Upper lobe of left lung (tissue), 6 donors: ENCODE measurements around the gene SH3GL3. TPM values are rescaled to one million over a fixed set of nuclear protein-coding genes. Genes with fewer than 3 reads are reported as not detected.

Experiments used
- ATAC-seq, 2 donors: fragments of 200-7000 bp; cut with Tn5 transposase; one replicate each; pipeline ENCODE4 v1.9.1; 2022; ENCODE audit warnings: mild to moderate bottlenecking in 2 of 2, moderate library complexity in 2 of 2; ENCODE audit not compliant: low FRiP score in 2 of 2
- DNase-seq, 2 donors: peaks; one replicate each; pipeline ENCODE4 v3.0.0-alpha.2; 2019 to 2020
- H3K27ac ChIP-seq, 4 donors: fragments of 200-600 bp; sonication (generic); one replicate each; pipeline ENCODE4 v1.5.1; 2016 to 2019
- H3K27me3 ChIP-seq, 4 donors: fragments of 200-600 bp; sonication (generic); one replicate each; pipeline ENCODE4 v1.5.1; 2017 to 2019
- H3K36me3 ChIP-seq, 4 donors: fragments of 200-600 bp; sonication (generic); one replicate each; pipeline ENCODE4 v1.5.1; 2016 to 2019
- H3K4me1 ChIP-seq, 4 donors: fragments of 200-600 bp; sonication (generic); one replicate each; pipeline ENCODE4 v1.5.1; 2018 to 2019
- H3K4me3 ChIP-seq, 4 donors: fragments of 200-600 bp; sonication (generic); one replicate each; pipeline ENCODE4 v1.5.1; 2017 to 2019; ENCODE audit warnings: mild to moderate bottlenecking in 2 of 4, moderate library complexity in 1 of 4
- H3K9me3 ChIP-seq, 4 donors: fragments of 200-600 bp; sonication (generic); one replicate each; pipeline ENCODE4 v1.5.1; 2018 to 2019
- EP300 ChIP-seq, 4 donors: sonication (generic); formaldehyde crosslinking; IDR thresholded peaks; one replicate each; pipeline ENCODE4 v1.5.1; 2017; ENCODE audit warnings: antibody characterized with exemption in 4 of 4, control low read depth in 2 of 4
- POLR2A ChIP-seq, 4 donors: fragments of 450-650 bp; IDR thresholded peaks; one replicate each; pipeline ENCODE4 v1.5.1; 2016 to 2017; ENCODE audit warnings: antibody characterized with exemption in 4 of 4, mild to moderate bottlenecking in 2 of 4
- POLR2AphosphoS5 ChIP-seq, 2 donors: sonication (generic); formaldehyde crosslinking; IDR thresholded peaks; one replicate each; pipeline ENCODE4 v1.5.1; 2017; ENCODE audit warnings: antibody characterized with exemption in 2 of 2
- WGBS, 2 donors: methylation state at CpG; one replicate each; pipeline ENCODE4 v1.1.5; 2017 to 2018; 5-methylcytosine and 5-hydroxymethylcytosine counted together
- total RNA-seq, 6 donors: library from RNA; depleted of rRNA in 4 of 6; stranded (reverse); fragments of >200 nt in 4 of 6; gene quantifications; one replicate each; pipeline versions ENCODE4 v1.1.0 to v1.2.1, GENCODE V29; 2016 to 2021
- TF ChIP-seq, protein P1 (sequence below), 6 experiments: fragments of 450-650 bp in 4 of 6; fragments of 200-600 bp in 2 of 6; sonication (generic) in 2 of 6; IDR thresholded peaks; one replicate each; pipeline ENCODE4 v1.5.1; 2016 to 2019; ENCODE audit warnings: antibody characterized with exemption in 6 of 6
- donor health status: DM: no; HTN: no; CAD: no; lungs with moderate emphysema.
- donor health status: DM: no; HTN: yes; CAD: no; lungs with severe emphysema.

The SH3GL3 gene
- total RNA-seq, 6 donors from 2014 or later = 1.8 to 5.5 (median 2.2) TPM; not detected in 1

DNA sequence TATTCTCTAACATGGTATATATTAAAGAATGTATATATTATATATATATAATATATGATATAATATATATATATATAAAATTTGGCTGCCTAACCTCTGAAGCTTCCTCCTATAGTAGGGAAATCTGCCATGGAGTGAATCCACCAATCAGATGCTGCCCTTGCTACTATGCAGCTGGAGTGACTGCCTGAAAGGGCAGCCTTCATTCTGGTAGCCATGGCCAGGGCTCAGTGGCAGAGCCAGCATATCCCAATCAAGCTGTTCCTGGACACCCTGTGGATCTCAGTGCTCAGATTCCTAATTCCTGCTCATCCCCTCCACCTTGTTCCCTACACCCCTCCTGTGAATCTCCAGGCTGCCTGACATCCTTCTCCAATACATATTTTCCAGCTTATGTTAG, 2.2 kb upstream of the SH3GL3 start:
- no peak for DNase-seq

DNA sequence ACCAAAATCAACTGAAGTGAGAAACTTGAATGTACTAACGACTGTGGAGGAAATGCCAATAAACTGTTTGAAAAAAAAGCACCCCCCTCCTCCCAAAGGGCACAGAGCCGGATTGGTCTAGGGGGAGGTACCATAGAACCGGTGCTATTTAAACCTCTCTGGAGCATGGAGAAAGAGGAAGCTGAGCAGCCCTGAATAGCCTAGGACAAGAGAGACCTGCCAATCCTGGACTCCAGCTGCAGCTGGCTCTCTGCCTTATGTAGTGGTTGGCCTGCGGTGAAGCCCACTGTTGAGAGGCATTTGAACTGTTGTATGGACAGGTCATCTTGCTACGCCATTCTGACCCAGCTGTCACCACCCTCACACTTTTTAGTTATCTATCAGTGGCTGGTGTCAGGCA, 1.5 kb upstream of the SH3GL3 start:
- no peak for ATAC-seq
- H3K27me3 ChIP-seq = peaks cover 0 to 3% (median 0%) of the 10 kb centered on the region in 4 donors
- no peaks in the 10 kb centered on the region for H3K36me3 ChIP-seq

More for the DNA sequence above, 2.2 kb upstream of the SH3GL3 start:
- Histone ChIP-seq H3K36me3 (no peaks in the 10 kb centered on the region), H3K4me1 (peaks cover 10 to 15% (median 13%) of the 10 kb centered on the region in 4 donors), H3K4me3 (no peak overlapping the region), H3K9me3 (no peaks in the 10 kb centered on the region), H3K27me3 (peaks cover 0 to 3% (median 0%) of the 10 kb centered on the region in 4 donors), H3K27ac (no peak overlapping the region)
- TF ChIP-seq POLR2AphosphoS5 (IDR thresholded peaks at IDR 0.05) (no peak), EP300 (IDR thresholded peaks at IDR 0.05) (no peak), POLR2A (IDR thresholded peaks at IDR 0.05) (no peak)
- TF ChIP-seq, protein P1, sequence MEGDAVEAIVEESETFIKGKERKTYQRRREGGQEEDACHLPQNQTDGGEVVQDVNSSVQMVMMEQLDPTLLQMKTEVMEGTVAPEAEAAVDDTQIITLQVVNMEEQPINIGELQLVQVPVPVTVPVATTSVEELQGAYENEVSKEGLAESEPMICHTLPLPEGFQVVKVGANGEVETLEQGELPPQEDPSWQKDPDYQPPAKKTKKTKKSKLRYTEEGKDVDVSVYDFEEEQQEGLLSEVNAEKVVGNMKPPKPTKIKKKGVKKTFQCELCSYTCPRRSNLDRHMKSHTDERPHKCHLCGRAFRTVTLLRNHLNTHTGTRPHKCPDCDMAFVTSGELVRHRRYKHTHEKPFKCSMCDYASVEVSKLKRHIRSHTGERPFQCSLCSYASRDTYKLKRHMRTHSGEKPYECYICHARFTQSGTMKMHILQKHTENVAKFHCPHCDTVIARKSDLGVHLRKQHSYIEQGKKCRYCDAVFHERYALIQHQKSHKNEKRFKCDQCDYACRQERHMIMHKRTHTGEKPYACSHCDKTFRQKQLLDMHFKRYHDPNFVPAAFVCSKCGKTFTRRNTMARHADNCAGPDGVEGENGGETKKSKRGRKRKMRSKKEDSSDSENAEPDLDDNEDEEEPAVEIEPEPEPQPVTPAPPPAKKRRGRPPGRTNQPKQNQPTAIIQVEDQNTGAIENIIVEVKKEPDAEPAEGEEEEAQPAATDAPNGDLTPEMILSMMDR (IDR thresholded peaks at IDR 0.05) = no peak
- no peak for ATAC-seq

DNA sequence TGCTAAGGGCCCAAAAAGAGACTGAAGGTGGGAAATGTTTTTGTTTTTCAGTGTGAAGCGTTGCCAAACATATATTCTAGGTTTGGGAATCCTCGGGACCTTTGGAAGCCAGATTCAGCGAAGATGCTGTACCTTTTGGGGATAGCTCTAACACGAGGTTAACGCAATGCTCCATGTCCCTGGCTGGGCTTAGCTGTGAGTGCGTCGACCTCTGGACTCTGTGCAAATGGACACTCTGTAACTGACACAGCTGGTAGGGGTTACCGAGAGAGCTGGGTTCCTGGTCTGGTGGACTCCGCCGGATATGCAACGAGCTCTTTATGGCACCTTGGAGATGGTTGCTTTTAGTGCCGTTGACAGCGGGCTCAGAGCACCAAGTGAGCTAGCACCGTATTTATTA, 724 bp upstream of the SH3GL3 start:
- Histone ChIP-seq H3K27me3 (peaks cover 0 to 3% (median 0%) of the 10 kb centered on the region in 4 donors), H3K36me3 (no peaks in the 10 kb centered on the region), H3K9me3 (no peaks in the 10 kb centered on the region), H3K4me3 (peak overlapping the region in 1 of 4 donors; percentile 55), H3K4me1 (peaks cover 10 to 15% (median 13%) of the 10 kb centered on the region in 4 donors), H3K27ac (no peak overlapping the region)
- DNase-seq (no peak), ATAC-seq (no peak)
- TF ChIP-seq POLR2A (IDR thresholded peaks at IDR 0.05) (no peak), EP300 (IDR thresholded peaks at IDR 0.05) (no peak), POLR2AphosphoS5 (IDR thresholded peaks at IDR 0.05) (no peak)
- TF ChIP-seq, protein P1 (IDR thresholded peaks at IDR 0.05) = no peak
- 68 to 77% methylated on average over 13 to 14 of the region's 14 CpGs for WGBS, 2 donors

More for the DNA sequence above, 1.5 kb upstream of the SH3GL3 start:
- 28 to 31% methylated on average over 5 of the region's 5 CpGs for WGBS, 2 donors
- TF ChIP-seq POLR2AphosphoS5 (IDR thresholded peaks at IDR 0.05) (no peak), POLR2A (IDR thresholded peaks at IDR 0.05) (no peak)
- TF ChIP-seq, protein P1 (IDR thresholded peaks at IDR 0.05) = no peak
- DNase-seq = no peak
- Histone ChIP-seq H3K27ac (no peak overlapping the region), H3K4me1 (peaks cover 10 to 15% (median 13%) of the 10 kb centered on the region in 4 donors), H3K9me3 (no peaks in the 10 kb centered on the region), H3K4me3 (no peak overlapping the region)

DNA sequence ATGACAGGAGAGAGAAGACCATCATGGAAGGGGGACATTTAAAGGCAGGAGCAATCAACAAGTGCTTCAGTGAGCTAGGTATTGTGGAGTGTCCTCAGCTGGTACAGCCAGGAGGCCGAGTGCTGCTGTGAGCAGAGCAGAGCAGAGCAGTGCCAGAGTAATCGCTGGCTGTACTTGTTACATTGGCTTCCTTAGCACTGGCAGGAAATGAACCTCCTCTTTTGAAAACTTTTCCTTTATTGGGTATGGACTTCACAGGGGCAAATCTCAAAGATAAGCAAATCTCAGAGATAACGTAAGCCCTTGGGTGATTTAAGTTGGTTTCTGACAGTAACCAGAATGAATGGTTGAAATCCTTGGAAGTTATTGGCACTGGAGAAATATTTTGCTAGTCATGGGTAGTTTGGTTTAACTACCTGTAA, 2.1 kb downstream of the SH3GL3 start:
- 26 to 66% methylated on average over 3 of the region's 3 CpGs for WGBS, 2 donors
- Histone ChIP-seq H3K4me1 (peaks cover 10 to 15% (median 13%) of the 10 kb centered on the region in 4 donors), H3K36me3 (no peaks in the 10 kb centered on the region), H3K27me3 (peaks cover 0 to 3% (median 0%) of the 10 kb centered on the region in 4 donors), H3K9me3 (no peaks in the 10 kb centered on the region), H3K4me3 (no peak overlapping the region), H3K27ac (no peak overlapping the region)
- no peak for DNase-seq
- no peak for TF ChIP-seq EP300 (IDR thresholded peaks at IDR 0.05)
- TF ChIP-seq, protein P1 (IDR thresholded peaks at IDR 0.05) = no peak
- no peak for TF ChIP-seq POLR2AphosphoS5 (IDR thresholded peaks at IDR 0.05)
- TF ChIP-seq POLR2A (IDR thresholded peaks at IDR 0.05) = no peak
- ATAC-seq = no peak

DNA sequence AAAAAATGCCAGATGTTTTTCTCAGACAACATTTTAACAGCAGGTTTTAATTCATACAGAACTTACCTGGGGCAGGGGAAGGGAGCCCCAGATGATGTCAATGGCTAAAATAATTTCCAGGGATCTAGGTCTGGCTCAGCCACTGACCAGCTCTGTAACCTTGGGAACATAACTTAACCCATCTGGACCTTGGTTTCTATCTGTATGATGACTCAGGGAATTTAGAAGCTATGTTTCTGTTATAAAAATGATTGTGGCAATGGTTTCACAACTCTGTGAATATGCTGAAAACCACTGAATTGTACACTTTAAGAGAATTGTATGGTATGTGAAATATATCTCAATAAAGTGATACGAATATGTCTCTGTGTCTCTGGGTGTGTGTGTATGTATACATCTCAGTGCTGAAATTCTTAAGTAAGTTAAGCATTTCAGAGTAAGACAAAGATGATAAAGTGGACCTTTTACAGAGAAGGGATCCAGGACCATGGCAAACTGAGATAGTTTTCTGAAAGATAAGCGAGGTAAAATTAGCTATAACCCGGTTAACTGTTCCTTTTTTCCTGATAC, 2.9 kb downstream of the SH3GL3 start:
- Histone ChIP-seq H3K4me3 (no peak overlapping the region), H3K36me3 (no peaks in the 10 kb centered on the region), H3K27ac (no peak overlapping the region), H3K4me1 (peaks cover 10 to 15% (median 13%) of the 10 kb centered on the region in 4 donors), H3K27me3 (peaks cover 0 to 3% (median 0%) of the 10 kb centered on the region in 4 donors), H3K9me3 (no peaks in the 10 kb centered on the region)
- DNase-seq = no peak
- no peak for ATAC-seq
- WGBS, 2 donors = 74 to 84% methylated on average over 3 of the region's 3 CpGs
- TF ChIP-seq EP300 (IDR thresholded peaks at IDR 0.05) (no peak), POLR2AphosphoS5 (IDR thresholded peaks at IDR 0.05) (no peak), POLR2A (IDR thresholded peaks at IDR 0.05) (no peak)
- TF ChIP-seq, protein P1 (IDR thresholded peaks at IDR 0.05) = no peak
